T1000 (cell line): Measurements from ENCODE around the gene ZKSCAN1.
"Not testable (repeated sequence)": the region's sequence is repeated elsewhere in the genome, so short reads cannot be mapped to it uniquely, and the experiment has no call there.

Source experiments
- DNase-seq: peaks from one replicate; lab custom pipeline; 2025; ENCODE audit warnings: mixed read lengths; lab: John Stamatoyannopoulos, UW

The ZKSCAN1 gene

GRCh38 chr7:100003711-100004661 lies 11.4 kb upstream of the ZKSCAN1 start:
- no peak for DNase-seq

DNA sequence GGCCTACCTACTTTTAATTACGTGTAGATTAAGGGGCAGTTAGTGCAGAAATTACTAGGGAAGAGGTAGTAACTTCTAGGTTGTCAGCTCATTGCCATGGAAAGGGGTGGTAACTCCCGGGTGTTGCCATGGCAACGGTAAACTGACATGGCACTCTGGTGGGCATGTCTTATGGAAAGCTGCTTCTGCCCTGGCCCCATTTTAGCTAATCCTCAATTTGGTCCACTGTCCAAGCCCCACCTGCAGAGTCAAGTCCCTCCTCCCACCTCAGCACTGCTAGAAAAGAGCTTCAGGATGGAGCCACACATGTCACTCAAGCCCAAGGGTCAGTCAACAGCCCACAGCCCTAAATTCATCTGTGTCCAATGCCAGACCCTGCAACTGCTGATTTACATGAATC lies 7.5 kb upstream of the ZKSCAN1 start:
- DNase-seq = no peak

- DNase-seq = no peak
Observed at GRCh38 chr7:100008525-100008924, 6.9 kb upstream of the ZKSCAN1 start.

GRCh38 chr7:100009952-100010351 lies 5.4 kb upstream of the ZKSCAN1 start:
- not testable (repeated sequence) for DNase-seq

DNA sequence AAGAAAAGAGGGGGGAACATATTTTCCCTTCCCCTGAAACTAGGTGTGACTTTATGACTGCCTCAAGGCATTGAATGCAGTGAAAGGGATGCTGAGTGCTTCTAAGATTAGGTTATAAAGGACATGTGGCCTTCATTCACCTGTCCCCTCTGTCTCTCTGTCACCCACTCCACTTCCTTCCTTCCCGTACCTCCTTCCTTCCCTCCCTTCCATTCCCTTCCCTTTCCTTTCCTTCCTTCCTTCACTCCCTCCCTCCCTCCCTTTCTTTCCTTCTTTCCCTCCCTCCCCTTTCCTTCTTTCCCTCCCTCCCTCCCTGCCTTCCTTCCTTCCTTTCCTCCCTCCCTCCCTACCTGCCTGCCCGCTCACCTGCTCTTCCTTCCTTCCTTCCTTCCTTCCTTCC lies 4.5 kb upstream of the ZKSCAN1 start:
- no peak for DNase-seq

GRCh38 chr7:100011516-100011915 lies 3.9 kb upstream of the ZKSCAN1 start:
- DNase-seq = no peak

- DNase-seq = not testable (repeated sequence)
Observed at GRCh38 chr7:100012385-100013327, 2.7 kb upstream of the ZKSCAN1 start.

- DNase-seq = no peak
Observed at GRCh38 chr7:100013328-100013676, 2.1 kb upstream of the ZKSCAN1 start.

- DNase-seq = no peak
Observed at GRCh38 chr7:100016215-100016901, 962 bp downstream of the ZKSCAN1 start.

DNA sequence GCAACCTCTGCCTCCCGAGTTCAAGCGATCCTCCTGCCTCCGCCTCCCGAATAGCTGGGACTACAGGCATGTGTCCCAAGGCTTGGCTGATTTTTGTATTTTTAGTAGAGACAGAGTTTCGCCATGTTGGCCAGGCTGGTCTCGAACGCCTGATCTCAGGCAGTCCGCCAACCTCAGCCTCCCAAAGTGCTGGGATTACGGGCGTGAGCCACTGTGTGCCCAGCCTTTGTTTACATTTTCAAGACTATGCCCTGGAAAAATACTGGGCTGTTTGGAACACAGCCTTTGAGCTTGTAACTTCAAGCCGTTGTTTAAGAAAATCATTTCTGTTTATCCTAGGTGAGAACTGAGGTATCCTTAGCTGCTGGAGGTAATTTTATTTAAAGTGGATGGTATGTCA lies 1.9 kb downstream of the ZKSCAN1 start:
- DNase-seq = no peak

GRCh38 chr7:100017875-100018274 lies 2.5 kb downstream of the ZKSCAN1 start:
- DNase-seq = no peak

DNA sequence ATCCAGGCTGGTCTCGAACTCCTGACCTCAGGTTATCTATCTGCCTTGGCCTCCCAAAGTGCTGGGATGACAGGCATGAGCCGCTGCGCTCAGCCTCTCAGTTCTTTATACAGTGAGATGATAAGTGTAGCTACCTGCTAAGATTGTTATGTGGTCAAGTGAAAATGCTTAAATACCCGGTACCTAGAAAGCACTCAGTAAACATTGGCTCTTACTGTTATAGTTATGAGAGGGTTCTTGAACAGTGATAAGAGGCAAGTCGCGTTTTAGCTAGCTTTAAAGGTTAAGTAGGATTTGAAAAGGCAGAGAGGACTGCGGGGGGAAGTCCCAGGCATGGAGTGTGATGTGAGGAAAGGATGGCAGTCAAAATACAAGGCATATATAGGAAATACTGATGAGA lies 4.5 kb downstream of the ZKSCAN1 start:
- DNase-seq = no peak

- no peak for DNase-seq
Observed at GRCh38 chr7:100021297-100021696, 5.9 kb downstream of the ZKSCAN1 start.

GRCh38 chr7:100022621-100023020 lies 7.2 kb downstream of the ZKSCAN1 start:
- DNase-seq = no peak

- no peak for DNase-seq
Observed at GRCh38 chr7:100023526-100023925, 8.1 kb downstream of the ZKSCAN1 start.

GRCh38 chr7:100024020-100024619 lies 8.7 kb downstream of the ZKSCAN1 start:
- no peak for DNase-seq

GRCh38 chr7:100027197-100027596 lies 11.8 kb downstream of the ZKSCAN1 start:
- no peak for DNase-seq

- no peak for DNase-seq
Observed at GRCh38 chr7:100029596-100029995, 14.2 kb downstream of the ZKSCAN1 start.

DNA sequence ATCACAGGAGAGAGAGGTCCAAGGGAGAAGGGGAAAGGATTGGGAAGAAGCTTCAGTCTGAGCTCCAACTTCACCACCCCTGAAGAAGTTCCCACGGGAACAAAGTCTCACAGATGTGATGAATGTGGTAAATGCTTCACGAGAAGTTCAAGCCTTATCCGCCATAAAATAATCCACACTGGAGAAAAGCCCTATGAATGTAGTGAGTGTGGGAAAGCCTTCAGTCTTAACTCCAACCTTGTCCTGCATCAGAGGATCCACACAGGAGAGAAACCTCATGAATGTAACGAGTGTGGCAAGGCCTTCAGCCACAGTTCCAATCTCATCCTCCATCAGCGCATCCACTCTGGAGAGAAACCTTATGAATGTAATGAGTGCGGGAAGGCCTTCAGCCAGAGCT lies 18.1 kb downstream of the ZKSCAN1 start:
- no peak for DNase-seq

GRCh38 chr7:100034871-100035510 lies 19.6 kb downstream of the ZKSCAN1 start:
- DNase-seq = no peak

- DNase-seq = no peak
Observed at GRCh38 chr7:100035876-100036275, 20.5 kb downstream of the ZKSCAN1 start.
